ENCODE results near the gene CHST8. TPM values are rescaled to one million over a fixed set of nuclear protein-coding genes. Genes with fewer than 3 reads are reported as not detected.

The CHST8 gene
- total RNA-seq, 1 donor from 2014 or later, result not detected

- DNase-seq (ENCODE audit: low read depth), result no peak
- no peaks in the 10 kb centered on the region for H3K27me3 ChIP-seq (ENCODE audit: control insufficient read depth, insufficient read depth, low read length)
- H3K4me3 ChIP-seq (ENCODE audit: low read depth, low read length), result no peak overlapping the region
- no peak for TF ChIP-seq CTCF (IDR thresholded peaks at IDR 0.05; ENCODE audit: insufficient read depth, low read length, poor library complexity, severe bottlenecking)
- no peaks in the 10 kb centered on the region for H3K36me3 ChIP-seq (ENCODE audit: control insufficient read depth, insufficient read depth, low read length)
Observed at GRCh38 chr19:33702606-33703437, 81.1 kb downstream of the CHST8 start.

GRCh38 chr19:33703438-33703750 lies 81.6 kb downstream of the CHST8 start:
- TF ChIP-seq CTCF (IDR thresholded peaks at IDR 0.05; ENCODE audit: insufficient read depth, low read length, poor library complexity, severe bottlenecking), result no peak
- no peak overlapping the region for H3K4me3 ChIP-seq (ENCODE audit: low read depth, low read length)
- no peaks in the 10 kb centered on the region for H3K36me3 ChIP-seq (ENCODE audit: control insufficient read depth, insufficient read depth, low read length)
- DNase-seq (ENCODE audit: low read depth), result no peak
- H3K27me3 ChIP-seq (ENCODE audit: control insufficient read depth, insufficient read depth, low read length), result no peaks in the 10 kb centered on the region

- Histone ChIP-seq H3K27me3 (ENCODE audit: control insufficient read depth, insufficient read depth, low read length) (no peaks in the 10 kb centered on the region), H3K36me3 (ENCODE audit: control insufficient read depth, insufficient read depth, low read length) (no peaks in the 10 kb centered on the region), H3K4me3 (ENCODE audit: low read depth, low read length) (no peak overlapping the region)
- DNase-seq (ENCODE audit: low read depth), result no peak
- no peak for TF ChIP-seq CTCF (IDR thresholded peaks at IDR 0.05; ENCODE audit: insufficient read depth, low read length, poor library complexity, severe bottlenecking)
Observed at GRCh38 chr19:33703821-33704220, 82.1 kb downstream of the CHST8 start.

GRCh38 chr19:33704271-33704670 lies 82.5 kb downstream of the CHST8 start:
- TF ChIP-seq CTCF (IDR thresholded peaks at IDR 0.05; ENCODE audit: insufficient read depth, low read length, poor library complexity, severe bottlenecking), result no peak
- no peaks in the 10 kb centered on the region for H3K27me3 ChIP-seq (ENCODE audit: control insufficient read depth, insufficient read depth, low read length)
- no peak overlapping the region for H3K4me3 ChIP-seq (ENCODE audit: low read depth, low read length)
- DNase-seq (ENCODE audit: low read depth), result no peak
- no peaks in the 10 kb centered on the region for H3K36me3 ChIP-seq (ENCODE audit: control insufficient read depth, insufficient read depth, low read length)

- DNase-seq (ENCODE audit: low read depth), result no peak
- TF ChIP-seq CTCF (IDR thresholded peaks at IDR 0.05; ENCODE audit: insufficient read depth, low read length, poor library complexity, severe bottlenecking), result no peak
- H3K4me3 ChIP-seq (ENCODE audit: low read depth, low read length), result no peak overlapping the region
- H3K36me3 ChIP-seq (ENCODE audit: control insufficient read depth, insufficient read depth, low read length), result no peaks in the 10 kb centered on the region
- H3K27me3 ChIP-seq (ENCODE audit: control insufficient read depth, insufficient read depth, low read length), result no peaks in the 10 kb centered on the region
Observed at GRCh38 chr19:33705090-33705847, 83.5 kb downstream of the CHST8 start.

Measured in kidney epithelial cell (primary cell).